ENCODE data around the gene CEP76. TPM values are rescaled to one million over a fixed set of nuclear protein-coding genes. Genes with fewer than 3 reads are reported as not detected.
A peak's percentile ranks its signal among the peaks of the same experiment; 100 is the strongest.

Gene CEP76
- total RNA-seq, 1 donor: 10.1 TPM

DNA sequence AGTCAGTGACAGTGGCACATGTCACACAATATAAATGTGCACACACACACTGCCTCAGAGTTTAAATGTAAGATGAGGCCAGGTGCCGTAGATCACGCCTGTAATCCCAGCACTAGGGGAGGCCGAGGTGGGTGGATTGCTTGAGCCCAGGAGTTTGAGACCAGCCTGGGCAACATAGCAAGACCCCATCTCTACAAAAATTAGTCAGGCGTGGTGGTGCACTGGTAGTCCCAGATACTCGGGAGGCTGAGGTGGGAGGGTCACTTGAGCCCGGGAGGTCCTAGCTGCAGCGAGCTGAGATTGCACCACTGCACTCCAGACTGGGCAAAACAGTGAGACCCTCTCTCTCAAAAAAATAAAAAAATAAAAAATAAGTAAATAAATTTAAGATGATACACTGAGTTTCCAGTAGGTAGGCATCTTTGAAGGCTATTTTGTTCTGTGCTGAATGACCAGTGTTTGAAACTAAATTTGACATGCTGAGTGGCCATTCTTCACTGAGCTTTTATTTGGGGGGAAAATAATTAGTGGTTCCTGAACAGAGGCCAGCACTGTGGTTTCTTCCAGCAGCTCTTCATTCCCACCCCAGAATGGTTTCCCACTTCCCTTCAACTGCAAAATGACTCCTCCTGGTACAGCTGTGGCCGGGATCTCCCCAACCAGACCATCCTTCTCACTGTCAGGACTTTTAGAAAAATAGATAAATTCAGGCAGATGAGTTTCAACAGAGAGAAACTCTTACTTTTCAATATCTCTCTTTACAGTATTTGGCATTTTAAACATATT, 45.2 kb upstream of the CEP76 start:
- peak; percentile 11 for DNase-seq (ENCODE audit: insufficient read length, low spot score, missing footprints)
- TF ChIP-seq, protein P1, sequence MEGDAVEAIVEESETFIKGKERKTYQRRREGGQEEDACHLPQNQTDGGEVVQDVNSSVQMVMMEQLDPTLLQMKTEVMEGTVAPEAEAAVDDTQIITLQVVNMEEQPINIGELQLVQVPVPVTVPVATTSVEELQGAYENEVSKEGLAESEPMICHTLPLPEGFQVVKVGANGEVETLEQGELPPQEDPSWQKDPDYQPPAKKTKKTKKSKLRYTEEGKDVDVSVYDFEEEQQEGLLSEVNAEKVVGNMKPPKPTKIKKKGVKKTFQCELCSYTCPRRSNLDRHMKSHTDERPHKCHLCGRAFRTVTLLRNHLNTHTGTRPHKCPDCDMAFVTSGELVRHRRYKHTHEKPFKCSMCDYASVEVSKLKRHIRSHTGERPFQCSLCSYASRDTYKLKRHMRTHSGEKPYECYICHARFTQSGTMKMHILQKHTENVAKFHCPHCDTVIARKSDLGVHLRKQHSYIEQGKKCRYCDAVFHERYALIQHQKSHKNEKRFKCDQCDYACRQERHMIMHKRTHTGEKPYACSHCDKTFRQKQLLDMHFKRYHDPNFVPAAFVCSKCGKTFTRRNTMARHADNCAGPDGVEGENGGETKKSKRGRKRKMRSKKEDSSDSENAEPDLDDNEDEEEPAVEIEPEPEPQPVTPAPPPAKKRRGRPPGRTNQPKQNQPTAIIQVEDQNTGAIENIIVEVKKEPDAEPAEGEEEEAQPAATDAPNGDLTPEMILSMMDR (IDR thresholded peaks at IDR 0.05; ENCODE audit: extremely low read depth, low read depth, low read length): no peak
- H3K4me3 ChIP-seq (ENCODE audit: insufficient read depth, low read length): no peak overlapping the region
- H3K36me3 ChIP-seq (ENCODE audit: insufficient read depth, low read length): no peaks in the 10 kb centered on the region
- no peaks in the 10 kb centered on the region for H3K79me2 ChIP-seq (ENCODE audit: insufficient read depth, low read length)
- H3K27ac ChIP-seq (ENCODE audit: low read depth, low read length): no peak overlapping the region
- H3K27me3 ChIP-seq (ENCODE audit: insufficient read depth, low read length): no peaks in the 10 kb centered on the region
- no peaks in the 10 kb centered on the region for H3K9me3 ChIP-seq (ENCODE audit: low read depth, low read length)
- H2AFZ ChIP-seq (ENCODE audit: low read length): peak overlapping the region; percentile 47
- H3K4me2 ChIP-seq (ENCODE audit: insufficient read depth, low read length): peak overlapping the region; percentile 33
- H3K4me1 ChIP-seq (ENCODE audit: insufficient read depth, low read length): peaks cover 32% of the 10 kb centered on the region
- no peaks in the 10 kb centered on the region for H4K20me1 ChIP-seq (ENCODE audit: insufficient read depth, low read length)

DNA sequence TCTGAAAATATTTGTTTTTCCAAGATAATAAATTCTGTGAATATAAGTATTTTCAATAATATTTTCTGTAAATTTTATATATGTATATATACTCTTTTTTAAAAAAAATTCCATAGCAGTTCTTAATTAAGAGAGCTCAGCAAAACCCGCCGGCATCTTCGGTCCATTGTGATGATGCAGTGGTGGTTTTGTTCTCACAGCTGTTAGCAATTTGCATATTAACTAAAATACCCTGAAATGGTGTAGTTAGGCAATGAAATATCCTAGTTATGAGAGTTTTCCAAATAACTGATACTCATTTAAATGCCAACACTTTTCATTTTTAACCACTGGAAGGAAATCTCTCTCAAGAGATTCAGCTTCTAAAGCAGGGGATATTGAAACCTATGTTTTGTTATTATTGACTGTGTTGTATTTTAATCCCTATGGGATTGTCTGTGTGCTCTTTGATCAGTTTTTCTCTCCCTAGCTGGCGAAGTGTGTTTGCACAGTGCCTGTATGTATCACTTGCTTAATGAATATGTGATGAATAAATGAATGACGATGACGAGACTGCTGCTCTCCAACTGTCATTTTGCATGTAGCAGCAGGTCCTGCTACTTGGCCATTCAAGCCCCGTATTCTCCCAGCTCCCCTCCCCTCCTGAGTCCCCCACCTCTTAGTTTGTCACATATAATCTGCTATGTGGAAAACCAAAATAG, 42.7 kb upstream of the CEP76 start:
- TF ChIP-seq, protein P1 (IDR thresholded peaks at IDR 0.05; ENCODE audit: extremely low read depth, low read depth, low read length): no peak
- Histone ChIP-seq H3K4me3 (ENCODE audit: insufficient read depth, low read length) (no peak overlapping the region), H3K79me2 (ENCODE audit: insufficient read depth, low read length) (no peaks in the 10 kb centered on the region), H3K36me3 (ENCODE audit: insufficient read depth, low read length) (no peaks in the 10 kb centered on the region), H3K4me1 (ENCODE audit: insufficient read depth, low read length) (peaks cover 42% of the 10 kb centered on the region), H3K27ac (ENCODE audit: low read depth, low read length) (no peak overlapping the region), H4K20me1 (ENCODE audit: insufficient read depth, low read length) (no peaks in the 10 kb centered on the region), H3K4me2 (ENCODE audit: insufficient read depth, low read length) (no peak overlapping the region), H2AFZ (ENCODE audit: low read length) (peak overlapping the region; percentile 3), H3K9me3 (ENCODE audit: low read depth, low read length) (no peaks in the 10 kb centered on the region), H3K27me3 (ENCODE audit: insufficient read depth, low read length) (no peaks in the 10 kb centered on the region)
- DNase-seq (ENCODE audit: insufficient read length, low spot score, missing footprints): no peak

DNA sequence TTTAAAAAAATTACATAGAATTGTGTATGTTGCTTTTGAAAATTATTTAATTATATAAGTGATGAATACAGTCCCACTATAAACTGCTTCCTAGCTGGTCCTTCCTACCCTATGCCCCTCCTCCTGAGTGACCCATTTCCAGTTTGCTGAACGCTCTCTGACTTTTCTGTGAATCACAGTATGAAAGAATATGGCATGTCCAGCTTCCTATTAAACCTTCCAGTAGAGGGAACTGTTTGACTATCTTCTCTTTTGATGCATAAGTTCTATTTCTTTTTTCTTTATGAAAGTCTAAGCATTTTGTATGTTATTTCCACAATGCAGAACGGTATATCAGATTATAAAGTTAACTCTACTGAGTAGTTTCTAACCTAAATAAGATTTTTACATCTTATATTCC, 41.6 kb upstream of the CEP76 start:
- H2AFZ ChIP-seq (ENCODE audit: low read length): no peak overlapping the region
- no peaks in the 10 kb centered on the region for H4K20me1 ChIP-seq (ENCODE audit: insufficient read depth, low read length)
- H3K4me3 ChIP-seq (ENCODE audit: insufficient read depth, low read length): no peak overlapping the region
- no peak overlapping the region for H3K27ac ChIP-seq (ENCODE audit: low read depth, low read length)
- H3K9me3 ChIP-seq (ENCODE audit: low read depth, low read length): no peaks in the 10 kb centered on the region
- H3K79me2 ChIP-seq (ENCODE audit: insufficient read depth, low read length): no peaks in the 10 kb centered on the region
- peak; percentile 95 for DNase-seq (ENCODE audit: insufficient read length, low spot score, missing footprints)
- no peak overlapping the region for H3K4me2 ChIP-seq (ENCODE audit: insufficient read depth, low read length)
- TF ChIP-seq, protein P1 (IDR thresholded peaks at IDR 0.05; ENCODE audit: extremely low read depth, low read depth, low read length): peak; percentile 76
- no peaks in the 10 kb centered on the region for H3K36me3 ChIP-seq (ENCODE audit: insufficient read depth, low read length)
- H3K4me1 ChIP-seq (ENCODE audit: insufficient read depth, low read length): peaks cover 38% of the 10 kb centered on the region
- H3K27me3 ChIP-seq (ENCODE audit: insufficient read depth, low read length): no peaks in the 10 kb centered on the region

DNA sequence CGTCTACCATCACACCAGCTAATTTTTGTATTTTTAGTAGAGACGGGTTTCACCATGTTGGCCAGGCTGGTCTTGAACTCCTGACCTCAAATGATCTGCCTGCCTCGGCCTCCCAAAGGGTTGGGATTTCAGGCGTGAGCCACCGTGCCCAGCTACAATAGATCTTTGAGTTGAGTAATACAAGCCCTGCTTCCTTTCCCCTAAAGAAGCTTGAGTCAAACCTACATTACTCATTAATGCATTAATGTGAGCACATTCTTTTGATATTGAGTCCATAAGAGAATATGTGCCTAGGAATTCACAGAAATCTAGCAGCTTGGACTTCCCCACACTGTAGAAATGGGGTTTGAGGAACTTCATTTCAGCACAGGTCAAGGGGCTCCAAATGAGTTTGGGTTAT, 39.9 kb upstream of the CEP76 start:
- TF ChIP-seq, protein P1 (IDR thresholded peaks at IDR 0.05; ENCODE audit: extremely low read depth, low read depth, low read length): no peak

More for the DNA sequence above, 39.9 kb upstream of the CEP76 start:
- Histone ChIP-seq H3K36me3 (ENCODE audit: insufficient read depth, low read length) (no peaks in the 10 kb centered on the region), H3K4me1 (ENCODE audit: insufficient read depth, low read length) (peaks cover 24% of the 10 kb centered on the region), H3K27ac (ENCODE audit: low read depth, low read length) (peak overlapping the region; percentile 52), H3K27me3 (ENCODE audit: insufficient read depth, low read length) (no peaks in the 10 kb centered on the region), H3K79me2 (ENCODE audit: insufficient read depth, low read length) (no peaks in the 10 kb centered on the region), H2AFZ (ENCODE audit: low read length) (no peak overlapping the region), H3K4me2 (ENCODE audit: insufficient read depth, low read length) (no peak overlapping the region), H3K9me3 (ENCODE audit: low read depth, low read length) (no peaks in the 10 kb centered on the region), H3K4me3 (ENCODE audit: insufficient read depth, low read length) (no peak overlapping the region), H4K20me1 (ENCODE audit: insufficient read depth, low read length) (no peaks in the 10 kb centered on the region)
- peak; percentile 85 for DNase-seq (ENCODE audit: insufficient read length, low spot score, missing footprints)
